SU-DHL-6 (cell line): ENCODE measurements around the gene ROR1.

Experiments used
- H2AFZ ChIP-seq: fragments of 200-600 bp; sonication (generic); 2 replicates; pipeline ENCODE4 v1.6.1; 2014; ENCODE audit warnings: low read depth, mild to moderate bottlenecking, moderate library complexity, mixed read lengths, antibody characterized with exemption, low read length; ENCODE audit not compliant: severe bottlenecking
- H3F3A ChIP-seq: fragments of 200-600 bp; shearing (Covaris generic); 2 replicates; pipeline ENCODE4 v1.6.0; 2016; ENCODE audit warnings: antibody characterized with exemption, mild to moderate bottlenecking; ENCODE audit not compliant: insufficient read depth
- H3K27ac ChIP-seq: fragments of 200-600 bp; sonication (generic); 2 replicates; pipeline ENCODE4 v1.5.1; 2016; ENCODE audit warnings: low read depth, mild to moderate bottlenecking, low read length, moderate library complexity, mixed read lengths
- H3K27me3 ChIP-seq: fragments of 200-600 bp; sonication (generic), shearing (Covaris generic); 2 replicates; pipeline ENCODE4 v1.6.0; 2014; ENCODE audit warnings: mild to moderate bottlenecking, low read length
- H3K36me3 ChIP-seq: fragments of 200-600 bp; sonication (generic); 2 replicates; pipeline ENCODE4 v1.6.1; 2014; ENCODE audit warnings: mild to moderate bottlenecking, low read length, mixed read lengths
- H3K4me2 ChIP-seq: fragments of 300-600, 200-600 bp; shearing (Covaris generic), sonication (generic); 2 replicates; pipeline ENCODE4 v1.6.0; 2014; ENCODE audit warnings: low read length, low read depth, mild to moderate bottlenecking; ENCODE audit not compliant: poor library complexity, severe bottlenecking
- H3K4me3 ChIP-seq: fragments of 200-600 bp; sonication (generic); 2 replicates; pipeline ENCODE4 v1.5.1; 2014; ENCODE audit warnings: antibody characterized with exemption, low read length, mild to moderate bottlenecking, mixed read lengths; ENCODE audit not compliant: insufficient read depth, poor library complexity, severe bottlenecking
- H3K79me2 ChIP-seq: fragments of 200-600 bp; sonication (generic); 2 replicates; pipeline ENCODE4 v1.6.1; 2014; ENCODE audit warnings: mild to moderate bottlenecking, low read length, moderate library complexity; ENCODE audit not compliant: insufficient read depth
- H3K9ac ChIP-seq: fragments of 200-600 bp; sonication (generic); 2 replicates; pipeline ENCODE4 v1.7.0; 2014; ENCODE audit warnings: mild to moderate bottlenecking, low read length
- H3K9me2 ChIP-seq: fragments of 200-600 bp; sonication (generic); replicated peaks from 2 replicates; pipeline ENCODE4 v1.6.1; 2014; ENCODE audit warnings: low read length; ENCODE audit not compliant: insufficient read depth
- H3K9me3 ChIP-seq: fragments of 200-600 bp; sonication (generic); 2 replicates; pipeline ENCODE4 v1.6.1; 2014; ENCODE audit warnings: low read length, mixed read lengths; ENCODE audit not compliant: insufficient read depth
- H4K20me1 ChIP-seq: fragments of 200-600 bp; sonication (generic); 2 replicates; pipeline ENCODE4 v1.6.1; 2014; ENCODE audit warnings: low read depth, mild to moderate bottlenecking, antibody characterized with exemption, low read length, moderate library complexity, mixed read lengths
- EZH2phosphoT487 ChIP-seq: fragments of 200-600 bp; sonication (generic), shearing (Covaris generic); conservative IDR thresholded peaks from 2 replicates; pipeline ENCODE4 v1.6.1; 2018; ENCODE audit warnings: mild to moderate bottlenecking, antibody characterized with exemption, low read length, moderate library complexity, mixed read lengths
- TF ChIP-seq, protein P1 (sequence below): fragments of 200-600 bp; sonication (generic); IDR thresholded peaks from one replicate; pipeline ENCODE4 v1.5.1; 2017; ENCODE audit warnings: antibody characterized with exemption, mild to moderate bottlenecking, low read length, moderate library complexity; ENCODE audit not compliant: insufficient read depth, poor library complexity, severe bottlenecking

ROR1 gene

DNA sequence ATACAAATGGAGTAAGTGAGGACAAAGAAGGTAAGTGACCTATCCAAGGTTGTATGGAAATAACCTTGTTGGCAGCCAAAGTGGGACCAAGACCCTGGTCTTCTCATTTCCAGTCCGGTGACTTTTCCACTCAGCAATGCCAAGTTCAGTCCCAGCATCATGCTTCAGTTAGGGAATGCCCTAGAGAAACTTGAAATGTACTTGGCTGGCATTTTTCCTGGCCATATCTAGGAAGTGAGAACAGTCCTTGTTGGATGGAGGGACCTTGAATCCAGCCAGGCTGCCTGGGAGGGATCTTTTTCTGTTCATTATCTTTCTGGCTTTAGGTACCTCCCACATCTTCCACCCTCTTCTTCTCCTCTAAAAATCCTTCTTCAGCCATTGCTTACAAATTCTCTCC is 352.8 kb downstream of the ROR1 start:
- Histone ChIP-seq H3K9me2 (no peaks in the 10 kb centered on the region), H4K20me1 (no peaks in the 10 kb centered on the region), H3K4me2 (no peak overlapping the region), H3F3A (no peaks in the 10 kb centered on the region), H3K9me3 (no peaks in the 10 kb centered on the region), H3K9ac (no peak overlapping the region), H3K27me3 (peaks cover 3% of the 10 kb centered on the region; the same call in 1 of the 2 replicates), H3K79me2 (no peaks in the 10 kb centered on the region), H3K27ac (no peak overlapping the region), H2AFZ (no peak overlapping the region), H3K4me3 (no peak overlapping the region), H3K36me3 (no peaks in the 10 kb centered on the region)
- TF ChIP-seq, protein P1, sequence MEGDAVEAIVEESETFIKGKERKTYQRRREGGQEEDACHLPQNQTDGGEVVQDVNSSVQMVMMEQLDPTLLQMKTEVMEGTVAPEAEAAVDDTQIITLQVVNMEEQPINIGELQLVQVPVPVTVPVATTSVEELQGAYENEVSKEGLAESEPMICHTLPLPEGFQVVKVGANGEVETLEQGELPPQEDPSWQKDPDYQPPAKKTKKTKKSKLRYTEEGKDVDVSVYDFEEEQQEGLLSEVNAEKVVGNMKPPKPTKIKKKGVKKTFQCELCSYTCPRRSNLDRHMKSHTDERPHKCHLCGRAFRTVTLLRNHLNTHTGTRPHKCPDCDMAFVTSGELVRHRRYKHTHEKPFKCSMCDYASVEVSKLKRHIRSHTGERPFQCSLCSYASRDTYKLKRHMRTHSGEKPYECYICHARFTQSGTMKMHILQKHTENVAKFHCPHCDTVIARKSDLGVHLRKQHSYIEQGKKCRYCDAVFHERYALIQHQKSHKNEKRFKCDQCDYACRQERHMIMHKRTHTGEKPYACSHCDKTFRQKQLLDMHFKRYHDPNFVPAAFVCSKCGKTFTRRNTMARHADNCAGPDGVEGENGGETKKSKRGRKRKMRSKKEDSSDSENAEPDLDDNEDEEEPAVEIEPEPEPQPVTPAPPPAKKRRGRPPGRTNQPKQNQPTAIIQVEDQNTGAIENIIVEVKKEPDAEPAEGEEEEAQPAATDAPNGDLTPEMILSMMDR, result no peak
- TF ChIP-seq EZH2phosphoT487, result no peak

DNA sequence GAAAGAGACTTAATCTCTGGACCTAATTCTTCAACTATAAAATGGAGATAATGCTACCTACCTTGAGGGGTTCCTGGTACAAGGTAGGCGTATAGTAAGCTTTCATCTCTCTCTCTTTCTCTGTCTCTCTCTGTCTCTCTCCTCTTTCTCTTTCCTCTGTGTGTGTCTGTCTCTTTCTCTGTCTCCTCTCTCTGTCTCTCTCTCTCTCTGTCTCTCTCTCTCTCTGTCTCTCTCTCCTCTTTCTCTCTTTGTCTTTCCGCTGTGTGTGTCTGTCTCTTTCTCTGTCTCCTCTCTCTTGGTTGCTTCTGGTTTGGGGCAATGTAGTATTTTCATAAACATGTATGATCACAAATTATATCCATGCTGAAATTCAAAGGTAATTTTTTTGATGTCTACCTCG is 353.5 kb downstream of the ROR1 start:
- Histone ChIP-seq H4K20me1 (no peaks in the 10 kb centered on the region), H3K79me2 (no peaks in the 10 kb centered on the region), H3K4me3 (no peak overlapping the region), H3K27me3 (peaks cover 3% of the 10 kb centered on the region; the same call in 1 of the 2 replicates), H3K9ac (no peak overlapping the region), H3K4me2 (no peak overlapping the region), H2AFZ (no peak overlapping the region), H3K9me2 (no peaks in the 10 kb centered on the region), H3F3A (no peaks in the 10 kb centered on the region), H3K9me3 (no peaks in the 10 kb centered on the region), H3K36me3 (no peaks in the 10 kb centered on the region), H3K27ac (no peak overlapping the region)
- no peak for TF ChIP-seq EZH2phosphoT487
- TF ChIP-seq, protein P1, result no peak

DNA sequence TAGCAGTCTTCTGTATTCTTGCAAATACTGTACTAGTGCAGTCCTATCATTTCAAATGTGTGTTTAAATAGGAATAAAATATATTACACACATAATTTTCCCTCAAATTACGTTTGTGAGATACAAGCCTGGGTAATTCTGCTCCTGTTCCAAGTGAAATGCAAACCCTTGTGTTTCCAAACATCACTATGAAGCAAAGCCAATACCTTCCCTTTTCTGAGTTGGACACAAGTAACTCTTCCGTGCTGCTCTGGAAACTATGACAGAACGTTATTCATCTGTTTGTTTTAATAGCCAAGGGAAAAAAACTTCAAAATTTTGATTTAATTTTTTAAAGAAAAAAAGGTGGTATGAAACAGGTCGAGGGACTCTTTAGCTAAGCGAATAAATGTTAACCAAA is 355.9 kb downstream of the ROR1 start:
- no peaks in the 10 kb centered on the region for H4K20me1 ChIP-seq
- no peaks in the 10 kb centered on the region for H3K9me3 ChIP-seq

More for the DNA sequence above, 355.9 kb downstream of the ROR1 start:
- Histone ChIP-seq H3K4me2 (no peak overlapping the region), H3F3A (no peaks in the 10 kb centered on the region), H3K36me3 (no peaks in the 10 kb centered on the region), H3K27ac (no peak overlapping the region), H3K79me2 (no peaks in the 10 kb centered on the region), H3K27me3 (peaks cover 3% of the 10 kb centered on the region; the same call in 1 of the 2 replicates), H3K4me3 (no peak overlapping the region), H3K9ac (no peak overlapping the region), H2AFZ (no peak overlapping the region), H3K9me2 (no peaks in the 10 kb centered on the region)
- TF ChIP-seq, protein P1, result no peak
- TF ChIP-seq EZH2phosphoT487, result no peak
